Heart left ventricle (tissue), 13 donors: ENCODE measurements around the gene IFT57.

Experiments used
- CTCF ChIP-seq, 12 donors: fragments of 200-600 bp; sonication (generic) in 4 of 12; IDR thresholded peaks; one replicate each; pipeline versions ENCODE4 v1.5.0 to v1.8.0; 2018 to 2022; ENCODE audit warnings: antibody characterized with exemption in 12 of 12, mild to moderate bottlenecking in 5 of 12
- POLR2A ChIP-seq, 2 donors: fragments of 450-650 bp; IDR thresholded peaks; one replicate each; pipeline ENCODE4 v1.6.1; 2017; ENCODE audit warnings: antibody characterized with exemption in 2 of 2, mild to moderate bottlenecking in 2 of 2, moderate library complexity in 2 of 2
- donor health status: ischemic (EF 13 %, LVEDD 7.1; RV severe dilation, severe dysfunction).
- donor health status: DM: no; HTN: yes; CAD: no.
- donor health status: DM: no; HTN: no; CAD: no.
- donor health status: ischemic (EF 25% LVEDD 6.9; RV normal size, moderate dysfunction).
- donor health status: ischemic (EF 25% LVEDD 5.7; RV mildly dilated, moderate dysfunction).
- donor health status: ischemic (EF 35%, LVEDD 5.7; RV mildly dilated, moderate dysfunction).
- donor health status: nonischemic (EF 11% LVEDD 7.7; RV severe dilation, severe dysfunction).
- donor health status: DM: yes; HTN: yes; CAD: no.
- donor health status: PGD.
- donor health status: ischemic (EF 29% LVEDD 5.4; RV normal size, mild dysfunction).
- donor health status: nonischemic (EF 23%, LVEDD 6.1; RV moderate dilation, normal function).

- TF ChIP-seq CTCF (IDR thresholded peaks at IDR 0.05) (no peak), POLR2A (IDR thresholded peaks at IDR 0.05) (no peak)
Measured at GRCh38 chr3:108118038-108118768, 104.0 kb downstream of the IFT57 start.
